ENCODE results near the gene CIDEC. TPM values are rescaled to one million over a fixed set of nuclear protein-coding genes. Genes with fewer than 3 reads are reported as not detected.

The CIDEC gene
- total RNA-seq, 6 donors from 2014 or later = not detected

- WGBS, 2 donors = 75 to 94% methylated on average over 3 to 4 of the region's 6 CpGs
- no peaks in the 10 kb centered on the region for H3K9me3 ChIP-seq
- no peak for DNase-seq
- TF ChIP-seq, protein P1, sequence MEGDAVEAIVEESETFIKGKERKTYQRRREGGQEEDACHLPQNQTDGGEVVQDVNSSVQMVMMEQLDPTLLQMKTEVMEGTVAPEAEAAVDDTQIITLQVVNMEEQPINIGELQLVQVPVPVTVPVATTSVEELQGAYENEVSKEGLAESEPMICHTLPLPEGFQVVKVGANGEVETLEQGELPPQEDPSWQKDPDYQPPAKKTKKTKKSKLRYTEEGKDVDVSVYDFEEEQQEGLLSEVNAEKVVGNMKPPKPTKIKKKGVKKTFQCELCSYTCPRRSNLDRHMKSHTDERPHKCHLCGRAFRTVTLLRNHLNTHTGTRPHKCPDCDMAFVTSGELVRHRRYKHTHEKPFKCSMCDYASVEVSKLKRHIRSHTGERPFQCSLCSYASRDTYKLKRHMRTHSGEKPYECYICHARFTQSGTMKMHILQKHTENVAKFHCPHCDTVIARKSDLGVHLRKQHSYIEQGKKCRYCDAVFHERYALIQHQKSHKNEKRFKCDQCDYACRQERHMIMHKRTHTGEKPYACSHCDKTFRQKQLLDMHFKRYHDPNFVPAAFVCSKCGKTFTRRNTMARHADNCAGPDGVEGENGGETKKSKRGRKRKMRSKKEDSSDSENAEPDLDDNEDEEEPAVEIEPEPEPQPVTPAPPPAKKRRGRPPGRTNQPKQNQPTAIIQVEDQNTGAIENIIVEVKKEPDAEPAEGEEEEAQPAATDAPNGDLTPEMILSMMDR (IDR thresholded peaks at IDR 0.05) = no peak
- TF ChIP-seq POLR2AphosphoS5 (IDR thresholded peaks at IDR 0.05) = no peak
- TF ChIP-seq POLR2A (IDR thresholded peaks at IDR 0.05) = no peak
- TF ChIP-seq EP300 (IDR thresholded peaks at IDR 0.05) = no peak
- H3K36me3 ChIP-seq = peaks cover 0 to 34% (median 14%) of the 10 kb centered on the region in 4 donors
- ATAC-seq (ENCODE audit: low FRiP score in 2 of 2) = no peak
- no peaks in the 10 kb centered on the region for H3K27me3 ChIP-seq
- H3K4me3 ChIP-seq = no peak overlapping the region
- H3K27ac ChIP-seq = no peak overlapping the region
- no peaks in the 10 kb centered on the region for H3K4me1 ChIP-seq
Measured at GRCh38 chr3:9817436-9817835, 62.6 kb downstream of the CIDEC start.

Small RNA genes lying within 50 kb of the gene (small RNA-seq; reads per million reads assigned to genes)
- 0 reads per million in 4 donors for gene RNU6-882P

Other genes starting within 250 kb of the CIDEC start
- gene MTMR14, start 230.7 kb downstream of the CIDEC start, total RNA-seq = 10 to 100 TPM; 43.7 to 66.1 (median 57.6) TPM
- under 1 TPM in 3 of 6 donors, not detected in 3; 0.20 to 0.39 (median 0.30) TPM for gene CPNE9, start 176.4 kb downstream of the CIDEC start, total RNA-seq
- gene BRPF1, start 148.5 kb downstream of the CIDEC start, total RNA-seq = 10 to 100 TPM; 18.8 to 44.0 (median 26.5) TPM
- gene OGG1, start 130.3 kb downstream of the CIDEC start, total RNA-seq = 10 to 100 TPM; 13.7 to 49.2 (median 18.3) TPM
- 10 to 100 TPM; 19.5 to 44.0 (median 27.6) TPM for gene CAMK1, start 110.3 kb downstream of the CIDEC start, total RNA-seq
- gene TADA3, start 87.8 kb downstream of the CIDEC start, total RNA-seq = 10 to 100 TPM; 48.2 to 68.0 (median 60.7) TPM
- 100 to 1,000 TPM in 5 of 6 donors, 10 to 100 TPM in 1; 88.3 to 186 (median 158) TPM for gene ARPC4, start 87.2 kb downstream of the CIDEC start, total RNA-seq
- 100 to 1,000 TPM in 2 of 6 donors, 10 to 100 TPM in 4; 33.0 to 544 (median 64.4) TPM for gene TTLL3, start 70.0 kb downstream of the CIDEC start, total RNA-seq
- gene RPUSD3, start 36.2 kb downstream of the CIDEC start, total RNA-seq = 10 to 100 TPM; 23.8 to 58.7 (median 34.9) TPM
- gene JAGN1, start 10.4 kb upstream of the CIDEC start, total RNA-seq = 10 to 100 TPM in 4 of 6 donors, 1 to 10 TPM in 2; 4.2 to 33.3 (median 24.2) TPM
- gene IL17RE, start 22.6 kb upstream of the CIDEC start, total RNA-seq = 10 to 100 TPM; 16.1 to 44.8 (median 27.0) TPM
- gene IL17RC, start 36.8 kb upstream of the CIDEC start, total RNA-seq = 10 to 100 TPM; 26.3 to 83.8 (median 32.9) TPM
- 10 to 100 TPM; 31.7 to 72.3 (median 44.0) TPM for gene CRELD1, start 53.6 kb upstream of the CIDEC start, total RNA-seq
- gene PRRT3, start 72.2 kb upstream of the CIDEC start, total RNA-seq = 1 to 10 TPM; 1.6 to 7.1 (median 4.5) TPM
- 10 to 100 TPM; 26.2 to 79.0 (median 46.3) TPM for gene EMC3, start 106.6 kb upstream of the CIDEC start, total RNA-seq
- gene FANCD2, start 146.2 kb upstream of the CIDEC start, total RNA-seq = 10 to 100 TPM in 1 of 6 donors, 1 to 10 TPM in 5; 3.0 to 23.0 (median 5.8) TPM
- not detected for gene FANCD2OS, start 228.0 kb upstream of the CIDEC start, total RNA-seq
- gene BRK1, start 235.4 kb upstream of the CIDEC start, total RNA-seq = 100 to 1,000 TPM in 2 of 6 donors, 10 to 100 TPM in 4; 43.3 to 115 (median 81.8) TPM